ENCODE data around the gene ACR.
"Not testable (repeated sequence)": the region's sequence is repeated elsewhere in the genome, so short reads cannot be mapped to it uniquely, and the experiment has no call there.

ACR gene

GRCh38 chr22:50783033-50783879 is 45.3 kb downstream of the ACR start, which contains the start of gene RABL2B:
TSS of gene RABL2B (minus strand) at chr22:50783636. CDS start at chr22:50782294, 1,342 bp downstream.
- peak; percentile 80 for DNase-seq

- DNase-seq = not testable (repeated sequence)
Measured at GRCh38 chr22:50783880-50784276, 45.9 kb downstream of the ACR start.

- not testable (repeated sequence) for DNase-seq
Measured at GRCh38 chr22:50785289-50785688, 47.3 kb downstream of the ACR start.

- not testable (repeated sequence) for DNase-seq
Measured at GRCh38 chr22:50786936-50787335, 48.9 kb downstream of the ACR start.

All from SHP77 (cell line).